IPS-15b (cell line): ENCODE results near the gene SIL1.
A peak's percentile ranks its signal among the peaks of the same experiment; 100 is the strongest.
"Not testable (repeated sequence)": the region's sequence is repeated elsewhere in the genome, so short reads cannot be mapped to it uniquely, and the experiment has no call there.

Experiments
- H3K27me3 ChIP-seq: one replicate; pipeline ENCODE4 v1.6.1; 2013; ENCODE audit warnings: low read length; ENCODE audit not compliant: control insufficient read depth, insufficient read depth
- H3K36me3 ChIP-seq: one replicate; pipeline ENCODE4 v1.6.1; 2013; ENCODE audit warnings: low read length; ENCODE audit not compliant: control insufficient read depth, insufficient read depth
- H3K4me1 ChIP-seq: one replicate; pipeline ENCODE4 v1.6.1; 2013; ENCODE audit warnings: mild to moderate bottlenecking, low read length; ENCODE audit not compliant: control insufficient read depth, insufficient read depth
- H3K4me3 ChIP-seq: one replicate; pipeline ENCODE4 v1.5.1; 2013; ENCODE audit warnings: low read depth, low read length
- H3K9ac ChIP-seq: one replicate; pipeline ENCODE4 v1.6.1; 2013; ENCODE audit warnings: low read depth, mild to moderate bottlenecking, low read length
- H3K9me3 ChIP-seq: one replicate; pipeline ENCODE4 v1.6.1; 2013; ENCODE audit warnings: mild to moderate bottlenecking, low read length; ENCODE audit not compliant: control insufficient read depth, insufficient read depth

Gene SIL1

DNA sequence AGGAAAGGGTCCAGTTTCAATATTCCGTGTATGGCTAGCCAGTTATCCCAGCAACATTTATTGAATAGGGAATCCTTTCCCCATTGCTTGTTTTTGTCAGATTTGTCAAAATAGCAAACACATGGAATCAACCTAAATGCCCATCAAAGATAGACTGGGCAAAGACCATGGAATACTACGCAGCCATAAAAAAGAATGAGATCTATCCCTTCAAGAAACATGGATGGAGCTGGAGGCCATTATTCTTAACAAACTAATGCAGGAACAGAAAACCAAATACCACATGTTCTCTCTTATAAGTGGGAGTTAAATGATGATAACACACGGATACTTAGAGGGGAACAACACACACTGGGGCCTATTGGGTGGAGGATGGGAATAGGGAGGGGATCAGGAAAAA lies 161.8 kb downstream of the SIL1 start:
- H3K27me3 ChIP-seq, H3K9me3 ChIP-seq, H3K4me3 ChIP-seq, H3K36me3 ChIP-seq, H3K4me1 ChIP-seq, H3K9ac ChIP-seq: not testable (repeated sequence)

DNA sequence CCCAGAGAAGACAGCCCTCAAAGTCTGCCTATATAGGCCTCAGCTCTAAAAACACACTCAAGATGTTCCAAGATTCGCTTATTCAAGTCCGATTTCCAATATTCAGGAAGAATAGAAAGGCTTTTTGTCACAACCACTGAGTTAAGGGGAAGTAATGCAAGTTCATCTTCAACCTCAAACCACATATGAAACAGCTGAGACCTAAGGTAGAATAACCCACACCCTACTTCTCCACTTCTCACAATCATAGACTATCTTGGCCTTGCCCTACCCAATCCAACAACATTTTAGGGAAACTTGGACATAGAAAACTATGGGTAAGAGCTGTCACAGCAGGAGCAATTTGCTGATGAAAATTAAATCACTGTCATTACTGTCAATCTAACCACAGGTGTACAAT lies 171.0 kb downstream of the SIL1 start:
- Histone ChIP-seq H3K36me3 (no peaks in the 10 kb centered on the region), H3K9ac (no peak overlapping the region), H3K4me3 (no peak overlapping the region), H3K4me1 (no peaks in the 10 kb centered on the region), H3K27me3 (no peaks in the 10 kb centered on the region), H3K9me3 (no peaks in the 10 kb centered on the region)

DNA sequence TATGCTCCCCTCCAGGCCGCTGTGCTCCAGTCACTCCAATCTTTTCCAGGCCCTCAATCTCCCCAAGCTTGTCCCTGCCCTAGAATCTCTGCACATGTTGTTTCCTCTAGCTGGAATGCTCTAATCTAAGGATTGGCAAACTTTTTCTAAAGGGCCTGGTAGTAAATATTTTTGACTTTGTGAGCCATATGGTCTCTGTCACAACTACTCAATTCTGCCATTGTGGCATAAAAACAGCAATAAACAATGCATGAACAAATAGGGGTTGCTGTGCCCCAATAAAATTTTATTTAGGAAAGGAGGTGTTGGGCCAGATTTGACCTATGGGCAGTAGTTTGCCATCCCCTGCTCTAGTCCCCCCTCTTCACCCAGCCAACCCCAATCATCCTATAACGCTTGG lies 172.5 kb downstream of the SIL1 start:
- Histone ChIP-seq H3K9ac (no peak overlapping the region), H3K4me3 (no peak overlapping the region), H3K36me3 (no peaks in the 10 kb centered on the region), H3K27me3 (no peaks in the 10 kb centered on the region), H3K9me3 (no peaks in the 10 kb centered on the region), H3K4me1 (peaks cover 2% of the 10 kb centered on the region)

DNA sequence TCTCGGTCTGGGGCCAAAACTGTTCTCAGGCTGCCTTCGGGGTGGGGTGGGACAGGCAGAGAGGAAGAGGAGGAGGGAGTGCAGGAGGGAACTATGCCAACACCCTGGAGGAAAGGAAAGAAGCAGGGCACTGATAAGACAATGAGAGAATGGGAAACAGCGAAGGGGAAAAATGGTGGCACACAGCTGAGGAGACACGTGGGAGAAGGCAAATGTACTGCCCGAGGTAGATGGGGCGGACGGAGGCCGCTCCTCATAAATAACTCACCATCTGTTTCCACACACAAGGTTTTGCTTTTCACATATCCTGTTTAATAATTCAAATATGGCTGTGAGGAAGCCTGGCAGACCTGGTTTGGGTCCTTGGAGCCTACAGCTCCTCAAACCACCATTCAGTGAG lies 174.9 kb downstream of the SIL1 start:
- Histone ChIP-seq H3K4me1 (peaks cover 2% of the 10 kb centered on the region), H3K4me3 (no peak overlapping the region), H3K36me3 (no peaks in the 10 kb centered on the region), H3K27me3 (no peaks in the 10 kb centered on the region), H3K9ac (no peak overlapping the region), H3K9me3 (no peaks in the 10 kb centered on the region)

DNA sequence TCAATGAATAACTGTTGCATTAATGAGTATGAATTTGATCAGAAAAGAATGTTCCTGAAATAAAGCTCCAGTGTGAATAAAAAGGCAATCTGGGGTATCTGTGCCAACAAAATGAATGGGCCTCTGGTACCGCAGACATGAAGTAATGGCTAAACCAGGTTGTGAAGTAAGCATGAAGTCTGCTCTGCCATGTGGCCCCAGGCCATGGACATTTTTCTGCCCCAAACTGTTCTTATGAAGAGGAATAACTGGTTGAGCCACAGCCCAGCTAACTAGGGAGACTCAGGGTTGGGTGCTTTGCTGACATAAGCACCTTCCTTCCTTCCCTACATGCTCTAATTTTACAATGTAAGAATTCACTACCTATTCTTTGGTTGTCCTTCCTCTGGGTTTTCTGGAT lies 175.6 kb downstream of the SIL1 start:
- Histone ChIP-seq H3K27me3 (no peaks in the 10 kb centered on the region), H3K9me3 (no peaks in the 10 kb centered on the region), H3K9ac (no peak overlapping the region), H3K4me1 (peaks cover 2% of the 10 kb centered on the region), H3K36me3 (no peaks in the 10 kb centered on the region), H3K4me3 (no peak overlapping the region)

DNA sequence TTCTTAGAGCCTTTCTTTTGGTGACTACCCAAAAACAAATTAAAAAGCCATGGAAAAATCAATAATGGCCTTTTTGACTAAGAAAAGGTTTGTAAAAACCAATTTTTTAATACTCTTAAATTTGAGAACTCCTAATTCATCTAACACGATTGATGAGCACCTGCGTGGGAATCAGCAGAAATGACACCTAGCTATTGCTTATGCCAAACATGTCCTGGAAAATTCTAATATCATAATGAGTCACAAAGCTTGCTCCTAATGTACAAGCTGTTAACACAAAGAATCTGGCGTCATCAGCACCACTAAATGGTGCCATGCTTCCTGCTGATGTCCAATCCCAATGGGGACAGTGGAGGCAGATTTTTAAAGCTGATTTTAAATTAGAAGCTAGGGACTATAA lies 176.8 kb downstream of the SIL1 start:
- Histone ChIP-seq H3K27me3 (no peaks in the 10 kb centered on the region), H3K4me1 (peaks cover 2% of the 10 kb centered on the region), H3K36me3 (no peaks in the 10 kb centered on the region), H3K9me3 (no peaks in the 10 kb centered on the region), H3K9ac (no peak overlapping the region), H3K4me3 (no peak overlapping the region)

DNA sequence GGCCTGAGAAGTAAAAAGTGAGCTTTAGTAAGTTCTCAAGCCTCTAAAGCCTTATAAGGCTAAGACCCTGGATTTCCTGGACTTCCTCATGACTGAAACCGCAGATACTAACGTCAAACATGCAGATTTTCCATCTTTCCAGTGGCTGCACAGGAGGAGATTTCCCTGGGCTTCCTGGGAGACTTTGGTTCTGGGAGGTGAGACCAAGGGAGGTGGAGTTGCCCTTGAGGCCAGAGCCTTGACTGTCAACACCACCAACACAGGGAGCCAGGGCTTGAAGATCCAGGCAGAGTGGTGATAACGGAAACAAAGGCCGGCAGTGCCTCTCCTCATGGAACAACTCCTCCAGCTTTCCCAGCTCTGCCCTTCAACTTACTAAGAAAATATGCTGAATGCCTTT lies 178.3 kb downstream of the SIL1 start:
- Histone ChIP-seq H3K36me3 (no peaks in the 10 kb centered on the region), H3K4me1 (peaks cover 2% of the 10 kb centered on the region), H3K4me3 (no peak overlapping the region)

DNA sequence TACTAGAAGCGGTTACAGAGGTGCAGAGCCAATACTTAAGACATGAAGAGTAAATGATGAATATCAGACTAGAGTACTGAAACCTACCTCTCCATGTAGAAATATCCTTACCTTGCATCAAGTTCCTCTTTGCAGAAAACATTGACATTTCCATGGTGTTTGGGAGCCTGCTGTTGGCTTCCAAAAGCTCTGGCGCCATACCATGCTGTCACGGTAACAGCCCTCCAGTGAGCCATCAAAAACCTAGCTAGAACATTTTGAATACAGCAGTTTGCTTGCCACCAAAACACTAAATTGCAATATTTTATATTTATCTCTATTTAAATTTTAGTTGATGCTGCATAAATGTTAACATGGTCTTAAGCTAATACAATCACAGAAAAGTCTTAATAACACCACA lies 179.0 kb downstream of the SIL1 start:
- Histone ChIP-seq H3K27me3 (no peaks in the 10 kb centered on the region), H3K4me3 (no peak overlapping the region), H3K9me3 (no peaks in the 10 kb centered on the region), H3K9ac (no peak overlapping the region), H3K4me1 (peaks cover 2% of the 10 kb centered on the region), H3K36me3 (no peaks in the 10 kb centered on the region)

More for the DNA sequence above, 178.3 kb downstream of the SIL1 start:
- no peak overlapping the region for H3K9ac ChIP-seq
- H3K27me3 ChIP-seq, result no peaks in the 10 kb centered on the region
- H3K9me3 ChIP-seq, result no peaks in the 10 kb centered on the region

DNA sequence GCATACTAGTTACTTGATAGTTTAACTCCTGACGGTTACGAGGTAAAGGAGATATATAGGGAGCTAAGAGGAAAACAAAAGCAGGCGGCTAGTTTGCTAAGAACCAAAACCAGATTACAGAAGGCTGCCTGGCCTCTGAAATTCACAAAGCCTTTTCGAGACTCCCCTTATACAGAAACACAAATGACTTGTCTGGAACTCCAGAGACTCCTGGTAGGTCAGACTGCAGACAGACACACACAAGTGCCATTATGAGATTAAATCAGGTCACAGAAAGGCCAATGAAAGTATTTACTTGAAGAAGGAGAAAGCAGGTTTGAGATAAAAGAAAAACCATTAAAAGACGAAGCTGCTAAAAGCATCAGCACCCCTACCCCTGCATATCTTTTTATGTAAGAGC lies 180.5 kb downstream of the SIL1 start:
- Histone ChIP-seq H3K4me1 (peaks cover 2% of the 10 kb centered on the region), H3K9ac (no peak overlapping the region), H3K36me3 (no peaks in the 10 kb centered on the region), H3K27me3 (no peaks in the 10 kb centered on the region), H3K9me3 (no peaks in the 10 kb centered on the region), H3K4me3 (no peak overlapping the region)

DNA sequence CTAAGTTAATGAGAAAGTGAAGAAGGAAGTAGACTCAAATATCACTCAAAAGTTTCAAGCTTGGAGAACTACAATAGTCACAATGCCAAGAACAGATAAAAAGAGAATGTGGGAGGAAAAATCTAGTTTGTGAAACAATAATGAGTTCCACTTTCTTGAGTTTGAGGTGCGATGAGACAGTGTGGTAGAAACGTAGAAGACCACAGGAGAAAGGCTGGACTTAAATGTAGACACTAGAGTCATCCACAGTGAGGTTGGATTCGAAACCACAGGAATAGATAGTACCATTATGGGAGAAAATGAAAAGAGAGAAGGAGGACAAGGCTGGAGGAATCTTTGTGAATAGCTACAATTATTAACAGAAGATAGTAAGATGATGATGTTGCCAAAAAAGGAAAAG lies 182.0 kb downstream of the SIL1 start:
- no peaks in the 10 kb centered on the region for H3K27me3 ChIP-seq
- H3K36me3 ChIP-seq, result no peaks in the 10 kb centered on the region
- H3K4me1 ChIP-seq, result no peaks in the 10 kb centered on the region
- no peaks in the 10 kb centered on the region for H3K9me3 ChIP-seq
- H3K4me3 ChIP-seq, result no peak overlapping the region
- H3K9ac ChIP-seq, result no peak overlapping the region

DNA sequence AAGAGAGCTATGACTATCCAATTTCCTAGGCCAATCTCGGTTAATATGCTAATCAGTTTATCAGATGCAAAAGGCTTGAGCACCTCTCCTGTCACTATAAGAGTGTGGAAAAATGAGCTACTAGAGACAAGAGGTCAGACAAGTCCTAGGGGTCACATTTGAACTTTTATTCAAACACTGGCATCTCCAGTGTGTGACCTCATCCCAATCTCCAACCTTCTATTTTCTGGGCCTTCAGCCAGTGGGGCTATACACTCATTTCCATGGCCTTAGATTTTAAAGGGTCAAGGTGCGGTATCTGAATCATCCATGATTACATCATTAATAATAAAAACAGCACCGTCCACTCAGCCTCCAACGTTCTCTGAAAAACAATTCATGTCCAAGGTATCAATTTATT lies 183.4 kb downstream of the SIL1 start:
- Histone ChIP-seq H3K4me3 (no peak overlapping the region), H3K4me1 (no peaks in the 10 kb centered on the region), H3K9ac (no peak overlapping the region), H3K9me3 (no peaks in the 10 kb centered on the region), H3K27me3 (no peaks in the 10 kb centered on the region), H3K36me3 (no peaks in the 10 kb centered on the region)

DNA sequence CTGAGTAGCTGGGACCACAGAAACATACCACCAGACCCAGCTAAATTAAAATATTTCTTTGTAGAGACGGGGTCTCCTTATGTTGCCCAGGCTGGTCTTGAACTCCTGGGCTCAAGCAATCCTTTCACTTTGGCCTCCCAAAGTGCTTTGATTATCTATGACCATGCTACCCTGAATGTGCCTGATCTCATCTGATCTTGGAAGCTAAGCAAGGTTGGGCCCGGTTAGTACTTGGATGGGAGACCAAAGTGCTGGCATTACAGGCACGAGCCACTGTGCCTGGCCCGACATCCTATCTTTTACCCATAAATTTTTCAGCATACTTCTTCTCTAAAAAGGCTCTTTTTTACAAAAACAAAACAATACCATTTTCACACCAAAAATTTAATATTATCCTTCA lies 186.0 kb downstream of the SIL1 start:
- Histone ChIP-seq H3K4me3 (no peak overlapping the region), H3K9ac (no peak overlapping the region), H3K36me3 (no peaks in the 10 kb centered on the region), H3K9me3 (no peaks in the 10 kb centered on the region), H3K4me1 (no peaks in the 10 kb centered on the region), H3K27me3 (no peaks in the 10 kb centered on the region)

DNA sequence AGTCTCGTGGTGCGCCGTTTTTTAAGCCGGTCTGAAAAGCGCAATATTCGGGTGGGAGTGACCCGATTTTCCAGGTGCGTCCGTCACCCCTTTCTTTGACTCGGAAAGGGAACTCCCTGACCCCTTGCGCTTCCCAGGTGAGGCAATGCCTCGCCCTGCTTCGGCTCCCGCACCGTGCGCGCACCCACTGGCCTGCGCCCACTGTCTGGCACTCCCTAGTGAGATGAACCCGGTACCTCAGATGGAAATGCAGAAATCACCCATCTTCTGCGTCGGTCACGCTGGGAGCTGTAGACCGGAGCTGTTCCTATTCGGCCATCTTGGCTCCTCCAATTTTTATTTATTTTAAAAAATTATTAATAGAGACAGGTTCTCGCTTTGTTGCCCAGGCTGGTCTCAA lies 187.0 kb downstream of the SIL1 start:
- H3K36me3 ChIP-seq, H3K27me3 ChIP-seq, H3K4me1 ChIP-seq, H3K9me3 ChIP-seq: not testable (repeated sequence)
- Histone ChIP-seq H3K4me3 (peak overlapping the region; percentile 35), H3K9ac (peak overlapping the region; percentile 60)
